AG20443 (cell line): ENCODE measurements around the gene GIT2.
"Not testable (repeated sequence)": the region's sequence is repeated elsewhere in the genome, so short reads cannot be mapped to it uniquely, and the experiment has no call there.

Experiments
- DNase-seq: peaks from one replicate; pipeline ENCODE4 v3.0.0; 2012; ENCODE audit warnings: low spot score, mixed read lengths

The GIT2 gene, protein sequence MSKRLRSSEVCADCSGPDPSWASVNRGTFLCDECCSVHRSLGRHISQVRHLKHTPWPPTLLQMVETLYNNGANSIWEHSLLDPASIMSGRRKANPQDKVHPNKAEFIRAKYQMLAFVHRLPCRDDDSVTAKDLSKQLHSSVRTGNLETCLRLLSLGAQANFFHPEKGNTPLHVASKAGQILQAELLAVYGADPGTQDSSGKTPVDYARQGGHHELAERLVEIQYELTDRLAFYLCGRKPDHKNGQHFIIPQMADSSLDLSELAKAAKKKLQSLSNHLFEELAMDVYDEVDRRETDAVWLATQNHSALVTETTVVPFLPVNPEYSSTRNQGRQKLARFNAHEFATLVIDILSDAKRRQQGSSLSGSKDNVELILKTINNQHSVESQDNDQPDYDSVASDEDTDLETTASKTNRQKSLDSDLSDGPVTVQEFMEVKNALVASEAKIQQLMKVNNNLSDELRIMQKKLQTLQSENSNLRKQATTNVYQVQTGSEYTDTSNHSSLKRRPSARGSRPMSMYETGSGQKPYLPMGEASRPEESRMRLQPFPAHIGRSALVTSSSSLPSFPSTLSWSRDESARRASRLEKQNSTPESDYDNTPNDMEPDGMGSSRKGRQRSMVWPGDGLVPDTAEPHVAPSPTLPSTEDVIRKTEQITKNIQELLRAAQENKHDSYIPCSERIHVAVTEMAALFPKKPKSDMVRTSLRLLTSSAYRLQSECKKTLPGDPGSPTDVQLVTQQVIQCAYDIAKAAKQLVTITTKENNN

DNA sequence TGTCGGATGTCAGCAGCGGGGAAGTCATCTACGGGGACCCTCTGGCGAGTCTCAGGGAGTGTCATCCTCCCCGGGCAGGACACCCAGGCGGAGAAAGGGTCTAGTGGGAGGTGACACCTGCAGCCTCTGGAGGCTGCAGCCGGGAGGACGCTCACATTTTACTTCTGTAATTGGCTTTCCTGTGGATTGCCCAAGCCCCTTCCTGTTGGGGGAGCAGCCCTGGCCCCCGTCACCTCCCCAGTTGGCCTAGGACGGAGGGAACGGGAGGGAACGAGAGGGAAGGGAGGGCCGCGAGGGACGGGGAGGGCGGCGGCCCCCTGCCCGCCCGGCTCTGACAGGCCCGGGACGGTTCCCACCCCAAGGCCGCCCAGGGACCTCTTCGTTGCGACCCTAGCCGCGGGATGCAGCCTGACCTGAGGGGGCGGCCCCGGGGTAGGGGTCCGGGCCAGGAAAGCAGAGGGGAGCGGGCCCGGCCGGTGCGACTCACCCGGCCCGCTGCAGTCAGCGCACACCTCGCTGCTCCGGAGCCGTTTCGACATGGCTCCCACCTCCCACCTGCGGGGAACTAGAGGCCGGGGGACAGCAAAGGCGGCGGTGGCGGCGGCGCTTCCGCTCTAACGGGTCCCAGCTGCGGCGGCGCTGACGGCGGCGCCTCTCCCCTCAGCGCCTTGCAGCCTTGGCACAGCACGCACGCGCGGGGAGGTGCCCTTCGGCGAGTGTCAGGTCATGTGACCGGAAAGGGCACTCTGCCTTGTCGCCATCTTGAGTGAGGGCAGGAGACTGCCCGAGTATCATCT, at the start of gene GIT2:
Gene GIT2, minus strand, starts transcription at position 683 of the 797 bp plus-strand sequence. Its CDS starts 144 bp downstream, at position 539.
- DNase-seq, result peak; percentile 97

DNA sequence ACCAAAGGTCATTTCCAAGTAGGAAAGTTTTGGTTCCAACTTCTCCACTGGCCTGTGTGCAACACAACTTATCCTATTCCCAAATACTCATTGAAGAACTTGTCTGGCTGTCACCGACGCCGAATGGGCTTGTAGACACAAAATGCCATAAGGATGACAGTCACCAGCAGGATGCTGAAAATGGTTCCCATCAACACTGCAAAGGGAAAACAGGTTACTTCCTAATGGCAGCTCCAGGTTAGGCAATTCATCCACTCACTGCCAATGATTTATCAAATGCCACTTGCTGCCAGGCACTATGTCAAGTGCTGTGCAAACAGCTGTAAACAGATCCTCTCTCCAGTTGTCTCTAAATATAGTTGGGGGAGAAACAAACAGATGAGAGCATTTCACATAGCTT, 46.1 kb upstream of the GIT2 start:
- DNase-seq, result no peak

DNA sequence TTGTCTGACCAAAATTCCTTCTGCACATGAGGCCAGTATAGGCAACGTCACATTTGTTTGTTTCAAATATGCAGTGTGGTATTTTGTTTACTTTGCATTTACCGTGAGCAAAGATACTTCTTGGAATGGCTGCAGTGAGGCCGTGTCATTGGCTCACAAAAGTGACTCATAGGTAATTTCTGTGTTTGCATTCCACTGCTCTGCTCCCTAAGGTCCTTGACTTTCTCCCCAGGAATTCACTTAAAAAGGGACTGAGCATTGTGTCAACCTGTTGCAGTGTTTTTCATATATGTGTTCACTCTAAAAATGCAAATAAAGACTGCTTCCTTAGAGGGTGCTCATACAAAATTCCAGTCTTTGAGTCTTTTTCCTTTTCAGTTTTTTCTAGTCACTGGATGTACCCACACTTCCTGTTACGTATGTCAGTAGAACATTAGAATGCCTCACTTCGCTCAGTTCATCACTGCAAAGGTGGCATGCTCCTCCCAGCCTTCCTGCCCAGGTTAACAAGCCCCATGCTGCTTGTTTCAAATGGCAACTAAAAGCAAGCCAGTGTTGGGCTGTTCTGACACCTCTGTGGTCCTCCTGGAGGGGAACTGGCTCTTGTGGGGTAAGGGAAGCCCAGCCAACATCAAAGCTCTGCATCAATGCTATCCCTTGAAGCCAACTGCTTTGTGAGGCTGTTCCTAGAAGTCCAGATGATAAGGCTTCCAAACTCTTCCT, 43.1 kb upstream of the GIT2 start:
- DNase-seq, result peak; percentile 86

DNA sequence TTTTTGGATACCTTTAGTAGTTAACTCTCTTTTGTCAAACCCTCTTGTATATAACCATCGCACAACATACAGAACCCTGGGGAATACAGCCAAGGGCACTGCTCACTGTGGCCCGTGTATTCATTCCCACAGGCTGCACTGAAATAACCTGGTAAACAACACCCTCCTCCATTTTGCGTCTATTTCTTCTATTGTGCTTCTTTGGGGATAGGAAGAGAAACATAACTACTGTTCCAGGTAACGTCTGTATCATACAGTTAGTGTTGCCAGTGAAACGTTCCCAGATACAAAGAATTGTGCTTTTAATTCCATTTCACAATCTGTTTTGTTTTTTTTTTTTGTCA, 42.5 kb upstream of the GIT2 start:
- DNase-seq, result no peak

DNA sequence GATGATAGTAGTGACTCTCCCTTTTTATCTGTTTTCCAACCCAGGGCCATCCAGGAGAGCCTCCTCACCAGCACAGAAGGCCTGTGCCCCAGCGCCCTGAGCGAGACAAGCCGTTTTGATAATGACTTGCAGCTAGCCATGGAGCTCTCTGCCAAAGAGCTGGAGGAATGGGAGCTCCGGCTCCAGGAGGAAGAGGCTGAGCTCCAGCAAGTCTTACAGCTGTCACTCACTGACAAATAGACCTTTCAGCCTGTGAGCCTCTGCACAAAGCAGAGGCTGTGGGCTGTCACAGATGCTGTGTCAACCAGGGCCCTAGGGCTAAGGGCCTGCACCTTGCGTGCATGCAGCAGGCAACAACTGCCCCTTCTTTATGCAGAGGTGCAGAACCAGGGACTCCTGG, 41.1 kb upstream of the GIT2 start:
- DNase-seq, result no peak

DNA sequence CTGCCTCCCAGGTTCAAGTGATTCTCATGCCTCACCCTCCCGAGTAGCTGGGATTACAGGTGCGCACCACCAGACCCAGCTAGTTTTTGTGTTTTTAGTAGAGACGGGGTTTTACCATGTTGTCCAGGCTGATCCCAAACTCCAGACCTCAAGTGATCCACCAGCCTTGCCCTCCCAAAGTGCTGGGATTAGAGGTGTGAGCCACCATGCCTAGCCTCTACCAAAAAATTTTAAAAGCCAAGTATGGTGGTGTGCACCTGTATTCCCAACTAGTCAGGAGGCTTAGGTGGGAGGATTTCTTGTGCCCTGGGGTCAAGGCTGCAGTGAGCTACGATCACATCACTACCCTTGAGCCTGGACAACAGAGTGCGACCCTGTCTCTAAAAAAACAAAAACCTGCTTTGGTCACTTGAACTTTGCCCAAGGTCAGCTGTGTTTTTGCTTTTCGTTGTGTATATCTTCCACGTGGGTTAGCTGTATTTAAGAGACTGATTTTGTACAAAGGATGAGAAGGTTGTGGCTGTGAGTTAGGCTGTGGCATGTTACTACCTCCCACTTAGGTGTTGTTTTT, 39.5 kb upstream of the GIT2 start:
- DNase-seq, result no peak

DNA sequence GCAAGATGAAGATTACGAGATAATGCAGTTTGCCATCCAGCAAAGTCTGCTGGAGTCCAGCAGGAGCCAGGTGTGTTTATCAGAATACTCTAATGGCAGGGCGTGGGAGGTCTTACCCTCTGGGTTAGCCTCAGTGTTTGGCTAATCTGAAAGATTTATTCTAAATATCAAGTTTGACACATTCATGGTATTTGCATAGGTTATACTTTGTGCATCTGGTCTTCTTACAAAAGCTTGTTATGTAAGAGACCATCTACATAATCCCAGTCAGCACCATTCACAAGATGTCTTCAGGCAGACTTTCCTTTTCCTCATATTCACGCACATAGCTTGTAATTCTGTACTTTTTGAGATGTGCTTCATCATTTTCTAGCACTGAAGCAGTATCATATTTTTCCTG, 37.7 kb upstream of the GIT2 start:
- DNase-seq, result no peak

DNA sequence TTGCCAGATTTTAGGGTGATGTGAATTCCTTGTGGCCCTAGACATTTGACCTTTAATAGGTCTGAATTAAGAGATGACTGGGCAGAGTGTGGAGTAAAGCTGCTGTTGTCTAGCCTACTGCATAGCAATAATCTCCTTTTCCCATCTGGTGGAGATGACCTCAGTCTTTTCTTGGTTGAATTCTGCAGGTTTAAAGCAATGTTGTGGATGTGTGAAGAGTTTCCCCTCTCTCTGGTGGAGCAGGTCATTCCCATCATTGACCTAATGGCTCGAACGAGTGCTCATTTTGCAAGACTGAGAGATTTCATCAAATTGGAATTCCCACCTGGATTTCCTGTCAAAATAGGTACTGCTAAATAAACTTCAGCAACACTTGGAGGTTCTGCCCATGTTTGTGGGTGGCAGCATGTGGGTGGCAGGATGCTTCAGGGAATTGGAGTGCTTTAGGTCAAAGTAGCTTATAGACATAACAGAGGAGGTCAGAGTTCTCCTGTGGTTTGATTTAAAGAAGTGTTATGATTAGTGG, 33.2 kb upstream of the GIT2 start:
- no peak for DNase-seq

DNA sequence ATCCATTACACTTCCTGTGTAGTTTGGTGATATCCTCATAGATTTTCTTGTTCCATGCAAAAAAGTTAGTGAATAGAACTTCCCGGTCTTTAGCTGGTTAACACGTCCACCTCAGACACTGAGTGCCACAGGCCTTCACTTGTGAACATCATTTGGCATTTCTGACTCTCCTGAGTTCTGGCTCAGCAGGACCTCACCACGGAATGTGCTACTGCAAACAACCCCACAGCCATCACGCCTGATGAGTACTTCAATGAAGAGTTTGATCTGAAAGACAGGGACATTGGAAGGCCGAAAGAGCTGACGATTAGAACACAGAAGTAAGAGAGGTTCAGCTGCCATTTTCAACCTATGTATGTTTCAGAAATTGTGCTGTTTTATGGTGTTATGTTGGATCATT, 32.2 kb upstream of the GIT2 start:
- no peak for DNase-seq

DNA sequence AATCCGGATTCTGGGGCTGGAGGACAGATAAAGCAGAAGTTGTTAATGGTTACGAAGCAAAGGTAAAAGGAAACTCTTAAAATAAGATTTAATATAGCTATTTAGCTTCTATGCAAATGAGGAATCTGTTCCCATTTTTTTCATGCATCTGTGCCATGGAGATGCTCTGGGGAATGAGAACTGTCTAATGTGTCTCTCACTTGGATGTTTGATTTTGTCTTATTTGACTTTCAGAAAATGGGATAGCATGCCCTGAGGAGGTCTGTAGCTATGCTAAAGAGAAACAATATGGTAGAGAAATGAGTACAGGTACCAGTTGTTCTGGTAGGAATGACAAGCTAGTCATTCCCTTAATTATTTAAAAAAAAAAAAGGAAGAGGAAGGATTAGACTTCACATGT, 27.9 kb upstream of the GIT2 start:
- DNase-seq, result no peak

DNA sequence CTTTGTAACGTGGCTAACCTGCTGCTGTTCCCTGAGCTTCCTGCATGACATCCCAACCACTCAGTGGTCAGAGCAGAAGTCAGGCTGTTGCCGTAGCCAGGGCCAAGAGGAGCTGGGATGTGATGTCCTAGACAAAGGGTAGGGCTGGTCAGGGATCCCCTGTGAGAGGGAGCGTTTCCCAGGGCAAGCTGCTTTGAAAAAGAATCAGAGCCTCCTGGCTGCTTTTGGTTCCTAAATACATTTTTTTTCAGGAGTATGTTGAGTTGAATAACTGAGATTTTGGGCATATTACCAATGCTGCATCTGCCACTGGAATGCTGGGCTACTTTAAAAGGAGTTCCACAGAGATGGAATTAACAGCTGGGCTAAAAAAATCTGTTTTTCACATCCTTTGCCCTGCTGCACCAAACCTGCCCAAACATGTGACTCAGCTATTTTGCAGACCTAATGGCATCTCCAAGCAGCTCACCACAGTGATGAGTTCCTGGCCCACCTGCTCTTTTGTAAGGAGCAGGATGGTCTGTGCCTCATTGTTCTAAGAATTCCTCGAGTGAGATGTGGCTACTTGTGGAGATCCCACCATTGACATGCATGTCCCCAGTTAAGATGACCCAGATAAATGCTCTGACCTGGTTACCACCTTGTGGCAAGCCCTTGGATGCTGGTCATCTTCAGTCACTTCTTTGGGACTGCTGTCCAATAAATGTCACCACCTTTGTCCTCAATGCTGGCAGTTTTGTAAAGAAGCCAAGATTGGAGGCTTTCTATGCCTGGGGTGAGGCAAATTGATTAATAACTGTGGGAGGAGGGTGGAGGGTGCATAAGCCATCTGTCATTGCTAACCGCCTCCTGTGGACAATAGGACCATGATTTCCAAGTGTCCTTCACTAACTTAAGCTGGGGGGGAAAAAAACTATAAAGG, 27.2 kb upstream of the GIT2 start:
- DNase-seq, result peak; percentile 65

DNA sequence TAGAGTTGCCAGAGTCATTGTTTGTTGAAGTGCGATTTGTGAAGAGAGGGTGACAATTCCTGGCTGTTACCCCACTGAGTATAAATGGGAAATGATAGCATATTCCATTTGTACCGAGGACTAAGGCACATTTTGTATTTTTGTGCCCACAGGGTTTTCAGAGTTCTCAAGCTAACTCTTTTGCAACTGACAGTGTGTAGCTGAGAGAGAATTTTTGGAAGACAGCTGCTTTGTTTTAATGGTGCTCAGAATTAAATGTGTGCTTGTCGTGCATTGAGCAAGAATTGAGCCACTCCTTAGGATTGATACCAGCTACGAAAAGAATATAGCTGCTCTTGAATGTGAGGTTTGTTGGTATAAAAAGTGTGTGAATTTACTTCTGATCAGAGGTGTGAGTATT, 24.8 kb upstream of the GIT2 start:
- DNase-seq, result no peak

DNA sequence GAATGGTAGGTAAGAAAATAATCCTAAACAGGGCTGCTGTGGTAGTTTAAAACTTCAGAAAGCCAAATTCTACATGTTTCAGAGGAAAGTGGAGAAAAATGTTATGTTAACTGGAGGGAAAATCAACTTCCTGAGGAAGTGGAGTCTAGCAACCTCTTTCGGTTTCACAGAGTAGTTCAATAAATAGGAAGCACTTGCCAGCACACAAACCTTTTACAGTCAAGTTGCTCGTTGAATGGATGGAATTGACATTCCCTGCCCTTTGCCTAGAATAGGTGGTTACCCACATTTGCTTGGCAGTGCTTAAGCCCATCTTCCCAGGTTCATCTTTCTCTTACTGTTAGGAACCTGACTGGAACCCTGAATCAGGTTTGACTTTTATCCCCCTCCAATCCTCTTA, 19.0 kb upstream of the GIT2 start:
- no peak for DNase-seq

DNA sequence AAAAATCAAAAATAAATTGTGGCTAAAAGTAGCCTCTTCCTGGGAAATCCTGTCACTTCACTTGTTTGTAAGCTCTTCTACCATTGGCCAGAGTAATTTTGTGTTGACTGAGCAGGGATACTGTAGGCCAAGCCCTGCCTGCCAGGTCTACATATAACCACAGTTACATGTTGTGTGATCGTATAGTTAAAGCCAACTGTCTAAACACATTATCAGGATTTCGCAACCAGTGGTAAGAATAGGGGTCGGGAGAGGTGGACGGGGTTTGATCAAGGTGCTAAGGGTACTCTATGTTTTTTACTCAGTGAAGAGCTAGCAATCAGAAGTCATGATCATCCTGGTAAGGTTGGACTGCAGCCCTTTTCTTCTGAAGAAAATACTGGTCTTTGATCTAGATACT, 16.5 kb upstream of the GIT2 start:
- DNase-seq, result no peak

DNA sequence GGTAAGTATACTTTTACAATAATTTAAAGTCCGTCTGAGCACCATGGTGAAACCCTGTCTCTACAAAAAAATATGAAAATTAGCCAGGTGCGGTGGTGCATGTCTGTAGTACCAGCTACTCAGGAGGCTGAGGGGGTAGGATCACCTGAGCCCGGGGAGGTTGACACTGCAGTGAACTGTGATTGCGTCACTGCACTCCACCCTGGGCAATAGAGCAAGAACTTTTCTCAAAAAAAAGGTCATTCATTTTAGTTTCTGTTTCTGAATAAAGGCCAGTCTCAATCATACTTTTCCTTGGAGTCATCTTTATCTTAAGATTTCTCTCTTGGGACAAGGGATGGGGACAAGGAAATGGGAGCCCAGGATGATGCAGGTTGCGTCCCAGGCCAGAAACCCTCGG, 16.0 kb upstream of the GIT2 start:
- no peak for DNase-seq

DNA sequence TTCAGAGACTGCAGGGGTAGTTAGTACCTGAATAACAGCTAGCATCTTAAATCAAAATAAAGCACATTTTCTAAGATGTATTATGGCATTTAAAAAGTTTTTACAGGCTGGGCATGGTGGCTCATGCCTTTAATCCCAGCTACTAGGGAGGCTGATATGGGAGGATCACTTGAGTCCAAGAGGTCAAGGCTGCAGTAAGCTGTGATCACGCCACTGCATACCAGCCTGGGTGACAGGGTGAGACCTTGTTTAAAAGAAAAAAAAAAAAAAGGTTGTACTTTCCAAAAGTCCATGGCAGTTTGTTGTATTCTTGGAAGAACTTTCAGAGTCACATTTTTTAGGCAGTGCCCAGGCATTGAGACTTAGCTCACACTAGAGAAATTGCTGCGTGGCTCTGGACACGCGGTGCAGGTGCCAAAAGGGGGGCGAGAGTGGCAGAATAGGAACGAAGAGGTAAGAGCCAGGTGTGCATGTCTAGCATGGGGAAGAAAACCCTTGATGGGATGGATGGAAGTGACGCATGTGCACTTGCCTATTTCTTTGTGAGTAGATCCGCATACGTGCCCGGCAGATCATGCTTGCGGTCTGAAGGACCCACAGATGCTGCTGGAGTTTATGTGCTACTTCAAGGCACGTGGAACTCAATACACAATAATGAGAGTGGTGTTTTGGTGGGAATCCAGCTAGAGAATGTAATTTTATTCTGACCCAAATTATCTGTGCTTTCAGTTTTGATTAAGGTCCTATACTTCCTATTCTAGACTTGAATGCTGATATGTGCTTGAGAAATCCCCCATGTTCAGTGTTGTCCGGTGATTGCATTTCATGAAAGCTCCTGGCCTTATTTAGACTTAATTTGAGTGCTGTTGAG, 14.9 kb upstream of the GIT2 start:
- DNase-seq, result no peak

DNA sequence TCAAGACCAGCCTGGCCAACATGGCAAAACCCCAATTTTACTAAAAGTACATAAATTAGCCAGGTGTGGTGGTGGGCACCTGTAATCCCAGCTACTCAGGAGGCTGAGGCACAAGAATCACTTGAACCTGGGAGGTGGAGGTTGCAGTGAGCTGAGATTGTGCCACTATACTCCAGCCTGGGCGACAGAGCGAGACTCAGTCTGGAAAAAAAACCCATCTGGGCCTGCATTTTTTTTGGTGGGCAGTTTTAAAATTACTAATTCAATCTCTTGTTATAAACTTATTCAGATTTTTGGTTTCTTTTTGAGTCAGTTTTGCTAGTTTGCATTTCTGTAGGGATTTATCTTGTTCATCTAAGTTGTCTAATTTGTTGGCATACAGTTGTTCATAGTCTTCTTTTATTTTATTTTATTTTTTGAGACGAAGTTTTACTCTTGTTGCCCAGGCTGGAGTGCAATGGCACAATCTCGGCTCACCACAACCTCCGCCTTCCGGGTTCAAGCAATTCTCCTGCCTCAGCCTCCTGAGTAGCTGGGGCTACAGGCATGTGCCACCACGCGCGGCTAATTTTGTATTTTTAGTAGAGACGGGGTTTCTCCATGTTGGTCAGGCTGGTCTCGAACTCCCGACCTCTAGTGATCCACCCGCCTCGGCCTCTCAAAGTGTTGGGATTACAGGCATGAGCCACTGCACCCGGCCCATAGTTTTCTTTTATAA, 12.7 kb upstream of the GIT2 start:
- not testable (repeated sequence) for DNase-seq

DNA sequence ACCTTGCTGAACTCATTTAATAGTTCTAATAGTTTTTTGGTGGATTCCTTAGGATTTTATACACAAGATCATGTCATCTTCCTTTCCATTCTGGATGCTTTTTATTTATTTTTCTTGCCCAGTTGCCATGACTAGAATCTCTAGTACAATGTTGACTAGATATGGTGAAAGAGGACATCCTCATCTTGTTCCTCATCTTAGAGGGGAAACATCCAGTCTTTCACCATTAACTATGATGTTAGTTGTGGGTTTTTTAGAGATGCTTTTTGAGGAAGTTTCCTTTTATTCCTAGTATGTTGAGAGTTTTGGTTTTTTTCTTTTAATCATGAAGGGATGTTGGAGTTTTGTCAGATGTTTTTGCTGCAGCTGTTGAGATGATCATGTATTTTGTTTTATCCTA, 11.7 kb upstream of the GIT2 start:
- DNase-seq, result no peak

DNA sequence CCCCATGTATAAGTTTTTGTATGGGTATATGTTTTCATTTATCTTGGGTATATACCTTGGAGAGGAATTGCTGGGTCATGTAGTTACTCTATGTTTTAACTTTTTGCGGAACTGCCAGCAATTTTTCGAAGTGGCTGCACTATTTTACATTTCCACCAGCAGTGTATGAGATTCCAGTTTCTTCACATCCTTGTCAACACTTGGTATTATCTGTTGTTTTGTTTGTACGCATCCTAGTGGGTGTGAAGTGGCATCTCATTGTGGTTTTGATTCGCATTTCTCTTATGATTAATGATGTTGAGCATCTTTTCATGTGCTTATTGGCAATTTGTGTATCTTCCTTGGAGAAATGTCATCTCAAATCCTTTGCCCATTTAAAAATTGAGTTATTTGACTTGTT, 9.9 kb upstream of the GIT2 start:
- no peak for DNase-seq
